Measurements from ENCODE around the gene UBQLN3. TPM values are rescaled to one million over a fixed set of nuclear protein-coding genes. Genes with fewer than 3 reads are reported as not detected.

Gene UBQLN3
- total RNA-seq, 1 experiment from 2014 or later: not detected

DNA sequence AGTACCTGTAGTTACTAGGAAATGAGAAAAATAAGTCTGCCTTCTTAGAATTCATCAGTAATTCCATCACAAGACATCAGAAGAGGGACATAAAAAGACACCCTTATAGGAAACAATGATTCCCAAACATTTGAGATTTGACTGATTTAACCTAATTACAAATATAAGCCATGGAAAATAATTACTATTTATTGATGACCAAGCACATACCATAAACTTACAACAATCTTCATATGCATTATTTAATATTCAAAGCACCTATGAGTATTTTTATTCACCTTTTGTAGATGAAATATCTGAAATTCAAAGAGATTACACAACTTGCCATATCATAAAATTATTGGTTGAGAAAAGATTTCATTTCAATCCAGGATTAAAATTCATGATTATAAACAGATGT lies 35.8 kb downstream of the UBQLN3 start:
- Histone ChIP-seq H2AFZ (ENCODE audit: low read depth, low read length, poor library complexity, severe bottlenecking) (no peak overlapping the region), H3K4me1 (ENCODE audit: control insufficient read depth in 1 of 2, insufficient read depth in 2 of 2, low read length in 2 of 2) (peaks cover 0 to 42% of the 10 kb centered on the region in 2 experiments; a peak in 2 of 4 replicates), H3K36me3 (ENCODE audit: control insufficient read depth in 1 of 2, insufficient read depth in 2 of 2, low read length in 2 of 2) (peaks cover 0 to 78% of the 10 kb centered on the region in 2 experiments; a peak in 2 of 4 replicates), H3K79me2 (ENCODE audit: insufficient read depth, low read length) (peaks cover 86% of the 10 kb centered on the region), H3K4me2 (ENCODE audit: low read length) (no peak overlapping the region), H3K9me3 (ENCODE audit: control insufficient read depth in 1 of 2, insufficient read depth in 1 of 2, low read depth in 1 of 2, low read length in 2 of 2) (no peaks in the 10 kb centered on the region), H3K9ac (ENCODE audit: low read length) (no peak overlapping the region), H3K9me2 (ENCODE audit: insufficient read depth) (no peaks in the 10 kb centered on the region), H3K4me3 (replicated peaks in 1 of 2; ENCODE audit: low read depth in 1 of 2, low read length in 2 of 2) (no peak overlapping the region), H3K27ac (ENCODE audit: low read depth, low read length) (no peak overlapping the region), H4K20me1 (ENCODE audit: insufficient read depth) (peaks cover 66% of the 10 kb centered on the region), H3K27me3 (ENCODE audit: insufficient read depth, low read length) (no peaks in the 10 kb centered on the region)
- ATAC-seq (no peak), DNase-seq (ENCODE audit: low read depth, low spot score) (no peak)
- no peak for TF ChIP-seq RAD21 (IDR thresholded peaks at IDR 0.05; ENCODE audit: low read depth)
- TF ChIP-seq REST (IDR thresholded peaks at IDR 0.05; ENCODE audit: low read depth): no peak
- no peak for TF ChIP-seq FOSL1 (IDR thresholded peaks at IDR 0.05; ENCODE audit: low read depth)
- no peak for TF ChIP-seq CBX3 (IDR thresholded peaks at IDR 0.05; ENCODE audit: low read depth)
- TF ChIP-seq ELF1 (IDR thresholded peaks at IDR 0.05; ENCODE audit: borderline replicate concordance, low read depth): no peak
- no peak for TF ChIP-seq SRF (IDR thresholded peaks at IDR 0.05; ENCODE audit: low read depth)
- TF ChIP-seq CEBPB (IDR thresholded peaks at IDR 0.05; ENCODE audit: low read depth): no peak
- no TSS peak for BruUV-seq (replicated peaks)
- RAD21 ChIA-PET (ENCODE audit: low non-redundant PET in 1 of 2, low total read pairs in 2 of 2, uncharacterized antibody in 2 of 2, unreplicated experiment in 2 of 2): no interaction called here
- CTCF ChIA-PET: no interaction called here
- intact Hi-C loops (cut with micrococcal nuclease): no loop called here
- POLR2A ChIA-PET: no interaction called here

DNA sequence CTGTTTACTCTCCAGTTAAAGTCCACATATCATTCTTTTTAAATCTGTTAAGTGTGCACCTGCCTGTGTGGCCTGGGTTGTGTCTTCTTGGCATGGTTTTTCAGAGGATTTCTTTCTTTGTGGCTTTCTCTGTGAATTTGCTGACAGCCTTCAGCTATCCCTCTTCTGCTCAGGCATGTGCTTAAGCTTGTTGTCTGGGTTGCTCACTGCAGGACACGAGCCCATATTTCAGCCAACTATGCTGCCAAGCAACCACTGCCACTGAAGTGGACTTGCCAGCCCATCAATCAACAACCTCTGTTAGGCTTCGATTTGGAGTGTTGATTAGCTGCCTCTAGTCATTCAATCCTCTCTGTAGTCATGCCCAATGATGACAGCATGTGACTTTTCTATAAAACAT lies 42.2 kb downstream of the UBQLN3 start:
- DNase-seq (ENCODE audit: low read depth, low spot score): no peak
- Histone ChIP-seq H3K4me2 (ENCODE audit: low read length) (no peak overlapping the region), H4K20me1 (ENCODE audit: insufficient read depth) (peaks cover 59% of the 10 kb centered on the region), H3K27me3 (ENCODE audit: insufficient read depth, low read length) (no peaks in the 10 kb centered on the region), H3K79me2 (ENCODE audit: insufficient read depth, low read length) (peaks cover 85% of the 10 kb centered on the region), H3K4me1 (ENCODE audit: control insufficient read depth in 1 of 2, insufficient read depth in 2 of 2, low read length in 2 of 2) (peaks cover 0 to 46% of the 10 kb centered on the region in 2 experiments; a peak in 2 of 4 replicates), H3K9me3 (ENCODE audit: control insufficient read depth in 1 of 2, insufficient read depth in 1 of 2, low read depth in 1 of 2, low read length in 2 of 2) (no peaks in the 10 kb centered on the region), H3K4me3 (replicated peaks in 1 of 2; ENCODE audit: low read depth in 1 of 2, low read length in 2 of 2) (no peak overlapping the region), H3K36me3 (ENCODE audit: control insufficient read depth in 1 of 2, insufficient read depth in 2 of 2, low read length in 2 of 2) (peaks cover 0 to 73% of the 10 kb centered on the region in 2 experiments; a peak in 2 of 4 replicates), H3K9ac (ENCODE audit: low read length) (no peak overlapping the region), H3K9me2 (ENCODE audit: insufficient read depth) (no peaks in the 10 kb centered on the region), H3K27ac (ENCODE audit: low read depth, low read length) (no peak overlapping the region), H2AFZ (ENCODE audit: low read depth, low read length, poor library complexity, severe bottlenecking) (no peak overlapping the region)
- RAD21 ChIA-PET (ENCODE audit: low non-redundant PET in 1 of 2, low total read pairs in 2 of 2, uncharacterized antibody in 2 of 2, unreplicated experiment in 2 of 2): no interaction called here
- no peak for ATAC-seq
- CTCF ChIA-PET: interaction anchor here (1.0 to 1.6 kb wide), 2 partner anchors 9 to 86 kb away, joined by 3 to 5 read pairs; no protein-coding TSS in a partner anchor
- intact Hi-C loops (cut with micrococcal nuclease): no loop called here
- POLR2A ChIA-PET: no interaction called here
- no TSS peak for BruUV-seq (replicated peaks)
- no peak for TF ChIP-seq CBX3 (IDR thresholded peaks at IDR 0.05; ENCODE audit: low read depth)
- TF ChIP-seq JUND (IDR thresholded peaks at IDR 0.05): no peak
- TF ChIP-seq, protein P1, sequence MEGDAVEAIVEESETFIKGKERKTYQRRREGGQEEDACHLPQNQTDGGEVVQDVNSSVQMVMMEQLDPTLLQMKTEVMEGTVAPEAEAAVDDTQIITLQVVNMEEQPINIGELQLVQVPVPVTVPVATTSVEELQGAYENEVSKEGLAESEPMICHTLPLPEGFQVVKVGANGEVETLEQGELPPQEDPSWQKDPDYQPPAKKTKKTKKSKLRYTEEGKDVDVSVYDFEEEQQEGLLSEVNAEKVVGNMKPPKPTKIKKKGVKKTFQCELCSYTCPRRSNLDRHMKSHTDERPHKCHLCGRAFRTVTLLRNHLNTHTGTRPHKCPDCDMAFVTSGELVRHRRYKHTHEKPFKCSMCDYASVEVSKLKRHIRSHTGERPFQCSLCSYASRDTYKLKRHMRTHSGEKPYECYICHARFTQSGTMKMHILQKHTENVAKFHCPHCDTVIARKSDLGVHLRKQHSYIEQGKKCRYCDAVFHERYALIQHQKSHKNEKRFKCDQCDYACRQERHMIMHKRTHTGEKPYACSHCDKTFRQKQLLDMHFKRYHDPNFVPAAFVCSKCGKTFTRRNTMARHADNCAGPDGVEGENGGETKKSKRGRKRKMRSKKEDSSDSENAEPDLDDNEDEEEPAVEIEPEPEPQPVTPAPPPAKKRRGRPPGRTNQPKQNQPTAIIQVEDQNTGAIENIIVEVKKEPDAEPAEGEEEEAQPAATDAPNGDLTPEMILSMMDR (IDR thresholded peaks at IDR 0.05 in 2 of 3, conservative IDR thresholded peaks at IDR 0.05 in 1 of 3; ENCODE audit: borderline replicate concordance in 1 of 3, insufficient read depth in 1 of 3, low read depth in 2 of 3, low read length in 2 of 3): no peak
- TF ChIP-seq, protein P2, sequence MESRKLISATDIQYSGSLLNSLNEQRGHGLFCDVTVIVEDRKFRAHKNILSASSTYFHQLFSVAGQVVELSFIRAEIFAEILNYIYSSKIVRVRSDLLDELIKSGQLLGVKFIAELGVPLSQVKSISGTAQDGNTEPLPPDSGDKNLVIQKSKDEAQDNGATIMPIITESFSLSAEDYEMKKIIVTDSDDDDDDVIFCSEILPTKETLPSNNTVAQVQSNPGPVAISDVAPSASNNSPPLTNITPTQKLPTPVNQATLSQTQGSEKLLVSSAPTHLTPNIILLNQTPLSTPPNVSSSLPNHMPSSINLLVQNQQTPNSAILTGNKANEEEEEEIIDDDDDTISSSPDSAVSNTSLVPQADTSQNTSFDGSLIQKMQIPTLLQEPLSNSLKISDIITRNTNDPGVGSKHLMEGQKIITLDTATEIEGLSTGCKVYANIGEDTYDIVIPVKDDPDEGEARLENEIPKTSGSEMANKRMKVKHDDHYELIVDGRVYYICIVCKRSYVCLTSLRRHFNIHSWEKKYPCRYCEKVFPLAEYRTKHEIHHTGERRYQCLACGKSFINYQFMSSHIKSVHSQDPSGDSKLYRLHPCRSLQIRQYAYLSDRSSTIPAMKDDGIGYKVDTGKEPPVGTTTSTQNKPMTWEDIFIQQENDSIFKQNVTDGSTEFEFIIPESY (IDR thresholded peaks at IDR 0.05; ENCODE audit: extremely low read depth, insufficient replicate concordance, low read length): no peak
- TF ChIP-seq RAD21 (IDR thresholded peaks at IDR 0.05; ENCODE audit: low read depth): no peak
- no peak for TF ChIP-seq CEBPB (IDR thresholded peaks at IDR 0.05; ENCODE audit: low read depth)
- no peak for TF ChIP-seq ELF1 (IDR thresholded peaks at IDR 0.05; ENCODE audit: borderline replicate concordance, low read depth)
- TF ChIP-seq EZH2phosphoT487 (IDR thresholded peaks at IDR 0.05; ENCODE audit: borderline replicate concordance): no peak
- TF ChIP-seq, protein P3, sequence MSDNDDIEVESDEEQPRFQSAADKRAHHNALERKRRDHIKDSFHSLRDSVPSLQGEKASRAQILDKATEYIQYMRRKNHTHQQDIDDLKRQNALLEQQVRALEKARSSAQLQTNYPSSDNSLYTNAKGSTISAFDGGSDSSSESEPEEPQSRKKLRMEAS (IDR thresholded peaks at IDR 0.05): no peak
- no peak for TF ChIP-seq POLR2A (IDR thresholded peaks at IDR 0.05; ENCODE audit: borderline replicate concordance, extremely low read depth, insufficient read depth, insufficient read length)

All from HCT116 (cell line).